Loucy (cell line): ENCODE measurements around the gene PTGS2.

Experiments
- H2AFZ ChIP-seq: fragments of 200-600 bp; sonication (generic); 2 replicates; pipeline ENCODE4 v1.6.0; 2016; ENCODE audit warnings: antibody characterized with exemption, mild to moderate bottlenecking, low read length, moderate library complexity
- H3F3A ChIP-seq: fragments of 200-600 bp; 2 replicates; pipeline ENCODE4 v1.6.0; 2016; ENCODE audit warnings: antibody characterized with exemption, low read depth, mild to moderate bottlenecking
- H3K27me3 ChIP-seq: fragments of 200-600 bp; sonication (generic); 2 replicates; pipeline ENCODE4 v1.6.1; 2014; ENCODE audit warnings: low read length, mild to moderate bottlenecking; ENCODE audit not compliant: insufficient read depth, poor library complexity, severe bottlenecking
- H3K36me3 ChIP-seq: fragments of 200-600 bp; sonication (generic); 2 replicates; pipeline ENCODE4 v1.6.1; 2016; ENCODE audit warnings: low read length; ENCODE audit not compliant: insufficient read depth
- H3K4me1 ChIP-seq: fragments of 200-600 bp; sonication (generic); 2 replicates; pipeline ENCODE4 v1.5.1; 2014; ENCODE audit warnings: low read length, mild to moderate bottlenecking; ENCODE audit not compliant: insufficient read depth, poor library complexity, severe bottlenecking
- H3K4me2 ChIP-seq: fragments of 200-600 bp; sonication (generic); 2 replicates; pipeline ENCODE4 v1.6.0; 2014; ENCODE audit warnings: antibody characterized with exemption, low read length, low read depth, mild to moderate bottlenecking; ENCODE audit not compliant: poor library complexity, severe bottlenecking
- H3K4me3 ChIP-seq: fragments of 200-600 bp; sonication (generic); 2 replicates; pipeline ENCODE4 v1.5.1; 2014; ENCODE audit warnings: low read length, mild to moderate bottlenecking, mixed read lengths; ENCODE audit not compliant: poor library complexity, severe bottlenecking
- H3K79me2 ChIP-seq: fragments of 200-600 bp; sonication (generic); 2 replicates; pipeline ENCODE4 v1.6.1; 2014; ENCODE audit warnings: low read length; ENCODE audit not compliant: insufficient read depth
- H3K9ac ChIP-seq: fragments of 200-600 bp; sonication (generic); 2 replicates; pipeline ENCODE4 v1.6.0; 2014; ENCODE audit warnings: mild to moderate bottlenecking, low read depth, low read length, moderate library complexity; ENCODE audit not compliant: poor library complexity, severe bottlenecking
- H3K9me2 ChIP-seq: fragments of 200-600 bp; sonication (generic); replicated peaks from 2 replicates; pipeline ENCODE4 v1.6.1; 2016; ENCODE audit warnings: low read depth, low read length, mixed read lengths
- H3K9me3 ChIP-seq: fragments of 200-600 bp; sonication (generic); 2 replicates; pipeline ENCODE4 v1.6.1; 2014; ENCODE audit warnings: mild to moderate bottlenecking, antibody characterized with exemption, low read length, low read depth; ENCODE audit not compliant: insufficient read depth
- H4K20me1 ChIP-seq: fragments of 200-600 bp; sonication (generic); 2 replicates; pipeline ENCODE4 v1.6.0; 2014; ENCODE audit warnings: antibody characterized with exemption, low read length, mild to moderate bottlenecking; ENCODE audit not compliant: insufficient read depth, poor library complexity, severe bottlenecking
- EZH2phosphoT487 ChIP-seq: fragments of 200-600 bp; IDR thresholded peaks from 2 replicates; pipeline ENCODE4 v1.6.1; 2018; ENCODE audit warnings: antibody characterized with exemption, mild to moderate bottlenecking, moderate library complexity, borderline replicate concordance
- TF ChIP-seq, protein P1 (sequence below): fragments of 200-600 bp; sonication (generic); conservative IDR thresholded peaks from 2 replicates; pipeline ENCODE4 v1.5.1; 2014; ENCODE audit warnings: mild to moderate bottlenecking, antibody characterized with exemption, low read length

PTGS2 gene

DNA sequence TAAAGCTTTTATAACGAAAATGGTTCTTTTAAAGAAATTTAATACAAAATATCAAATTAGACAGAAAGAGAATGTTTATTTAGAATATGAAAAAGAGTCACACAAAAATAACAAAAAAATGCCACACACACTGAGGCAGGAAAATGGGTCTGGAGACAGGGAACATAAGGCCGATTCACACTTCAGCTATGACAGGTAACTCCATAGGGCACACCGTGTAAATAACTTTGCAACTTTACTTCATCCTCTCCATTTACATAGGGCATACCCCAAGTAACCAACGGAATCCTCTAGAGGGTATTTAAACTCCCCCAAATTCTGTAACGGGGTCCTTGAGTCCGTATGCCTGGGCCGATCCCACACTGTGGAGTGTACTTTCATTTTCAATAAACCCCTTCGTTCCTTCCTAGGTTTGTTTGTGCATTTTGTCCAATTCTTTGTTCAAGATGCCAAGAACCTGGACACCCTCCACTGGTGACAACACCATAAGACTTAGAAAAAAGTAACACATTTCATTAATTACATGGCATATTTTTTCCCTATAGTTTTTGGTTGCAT, 23.1 kb upstream of the PTGS2 start:
- Histone ChIP-seq H2AFZ (no peak overlapping the region), H3K4me3 (no peak overlapping the region), H3K4me1 (no peaks in the 10 kb centered on the region)

DNA sequence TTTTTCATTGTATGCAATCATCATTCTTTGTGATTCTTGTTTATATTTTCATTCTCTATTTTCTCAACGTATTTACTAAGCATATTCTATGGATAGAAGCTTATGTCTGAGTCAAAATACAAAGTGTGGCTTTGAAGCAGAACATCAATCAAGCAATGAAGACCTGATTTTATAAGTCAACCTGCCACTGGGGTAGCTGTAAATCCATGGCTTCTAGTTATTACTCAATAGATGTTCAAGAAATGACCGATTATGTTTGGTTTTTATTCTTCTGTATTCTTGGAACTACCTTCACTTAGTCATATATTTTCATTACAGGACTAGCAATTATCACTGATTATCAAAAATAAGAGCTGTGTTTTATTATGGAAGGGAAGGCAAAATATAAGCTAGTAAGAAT, 20.5 kb upstream of the PTGS2 start:
- Histone ChIP-seq H3K9me3 (no peaks in the 10 kb centered on the region), H3K36me3 (no peaks in the 10 kb centered on the region), H3K4me1 (no peaks in the 10 kb centered on the region), H2AFZ (no peak overlapping the region), H3K27me3 (no peaks in the 10 kb centered on the region), H3K4me2 (no peak overlapping the region), H3F3A (no peaks in the 10 kb centered on the region), H4K20me1 (no peaks in the 10 kb centered on the region), H3K9me2 (no peaks in the 10 kb centered on the region), H3K4me3 (no peak overlapping the region), H3K9ac (no peak overlapping the region), H3K79me2 (no peaks in the 10 kb centered on the region)
- TF ChIP-seq, protein P1, sequence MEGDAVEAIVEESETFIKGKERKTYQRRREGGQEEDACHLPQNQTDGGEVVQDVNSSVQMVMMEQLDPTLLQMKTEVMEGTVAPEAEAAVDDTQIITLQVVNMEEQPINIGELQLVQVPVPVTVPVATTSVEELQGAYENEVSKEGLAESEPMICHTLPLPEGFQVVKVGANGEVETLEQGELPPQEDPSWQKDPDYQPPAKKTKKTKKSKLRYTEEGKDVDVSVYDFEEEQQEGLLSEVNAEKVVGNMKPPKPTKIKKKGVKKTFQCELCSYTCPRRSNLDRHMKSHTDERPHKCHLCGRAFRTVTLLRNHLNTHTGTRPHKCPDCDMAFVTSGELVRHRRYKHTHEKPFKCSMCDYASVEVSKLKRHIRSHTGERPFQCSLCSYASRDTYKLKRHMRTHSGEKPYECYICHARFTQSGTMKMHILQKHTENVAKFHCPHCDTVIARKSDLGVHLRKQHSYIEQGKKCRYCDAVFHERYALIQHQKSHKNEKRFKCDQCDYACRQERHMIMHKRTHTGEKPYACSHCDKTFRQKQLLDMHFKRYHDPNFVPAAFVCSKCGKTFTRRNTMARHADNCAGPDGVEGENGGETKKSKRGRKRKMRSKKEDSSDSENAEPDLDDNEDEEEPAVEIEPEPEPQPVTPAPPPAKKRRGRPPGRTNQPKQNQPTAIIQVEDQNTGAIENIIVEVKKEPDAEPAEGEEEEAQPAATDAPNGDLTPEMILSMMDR = no peak
- no peak for TF ChIP-seq EZH2phosphoT487

More for the DNA sequence above, 23.1 kb upstream of the PTGS2 start:
- Histone ChIP-seq H3K4me2 (no peak overlapping the region), H3F3A (no peaks in the 10 kb centered on the region), H3K9me2 (no peaks in the 10 kb centered on the region), H4K20me1 (no peaks in the 10 kb centered on the region), H3K79me2 (no peaks in the 10 kb centered on the region), H3K27me3 (no peaks in the 10 kb centered on the region), H3K36me3 (no peaks in the 10 kb centered on the region), H3K9me3 (no peaks in the 10 kb centered on the region), H3K9ac (no peak overlapping the region)
- TF ChIP-seq EZH2phosphoT487 = no peak
- TF ChIP-seq, protein P1 = no peak

DNA sequence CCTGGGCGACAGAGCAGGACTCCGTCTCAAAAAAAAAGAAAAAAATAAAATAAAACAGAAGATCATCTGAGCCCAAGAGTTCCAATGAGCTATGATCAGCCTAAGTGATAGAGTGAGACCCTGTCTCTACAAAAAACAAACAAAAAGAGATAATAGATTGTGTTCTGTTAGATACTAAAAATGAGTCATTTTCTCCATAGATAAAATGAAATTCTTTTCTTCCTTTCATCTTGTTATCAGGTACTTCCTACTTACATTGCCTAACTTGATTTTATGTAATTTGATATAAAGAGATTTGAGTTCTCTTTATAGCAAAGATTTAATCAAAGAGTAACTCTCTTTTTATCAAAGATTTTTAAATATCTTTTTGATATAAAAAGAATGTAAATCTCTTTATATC, 19.3 kb upstream of the PTGS2 start:
- Histone ChIP-seq H3K4me3 (no peak overlapping the region), H3K27me3 (no peaks in the 10 kb centered on the region)

More for the DNA sequence above, 19.3 kb upstream of the PTGS2 start:
- Histone ChIP-seq H3K9ac (no peak overlapping the region), H4K20me1 (no peaks in the 10 kb centered on the region), H3F3A (no peaks in the 10 kb centered on the region), H3K4me2 (no peak overlapping the region), H3K9me3 (no peaks in the 10 kb centered on the region), H3K36me3 (no peaks in the 10 kb centered on the region), H3K9me2 (no peaks in the 10 kb centered on the region), H2AFZ (no peak overlapping the region), H3K79me2 (no peaks in the 10 kb centered on the region), H3K4me1 (no peaks in the 10 kb centered on the region)
- TF ChIP-seq EZH2phosphoT487 = no peak
- TF ChIP-seq, protein P1 = no peak
